Thoracic aorta (tissue), 2 donors: Measurements from ENCODE around the gene CDRT4. TPM values are rescaled to one million over a fixed set of nuclear protein-coding genes. Genes with fewer than 3 reads are reported as not detected.

ENCODE experiments used
- ATAC-seq: fragments of 150-250 bp; one replicate; pipeline ENCODE4 v1.8.0; 2017; ENCODE audit warnings: low read depth; ENCODE audit not compliant: insufficient number of reproducible peaks, low FRiP score
- DNase-seq: peaks from one replicate; pipeline ENCODE4 v3.0.0-alpha.2; 2020; ENCODE audit warnings: low spot score
- H3K27ac ChIP-seq, 2 donors: fragments of 200-600 bp; sonication (generic); 1 replicate in 1 of 2; 2 replicates in 1 of 2; pipeline ENCODE4 v1.5.1; 2016; ENCODE audit warnings: mild to moderate bottlenecking in 2 of 2, moderate library complexity in 2 of 2
- H3K27me3 ChIP-seq: fragments of 200-600 bp; sonication (generic); replicated peaks from 2 replicates; pipeline ENCODE4 v1.6.0; 2016; ENCODE audit warnings: mild to moderate bottlenecking; ENCODE audit not compliant: insufficient read depth
- H3K36me3 ChIP-seq: fragments of 200-600 bp; sonication (generic); one replicate; pipeline ENCODE4 v1.5.1; 2016
- H3K4me1 ChIP-seq, 2 donors: fragments of 200-600 bp; sonication (generic); 1 replicate in 1 of 2; 2 replicates in 1 of 2; pipeline versions ENCODE4 v1.5.1 to v1.6.0; 2016; ENCODE audit warnings: low read depth in 2 of 2, mild to moderate bottlenecking in 1 of 2; ENCODE audit not compliant: control insufficient read depth in 1 of 2
- H3K4me3 ChIP-seq: fragments of 200-600 bp; sonication (generic); 2 replicates; pipeline ENCODE4 v1.5.1; 2016; ENCODE audit warnings: mild to moderate bottlenecking
- H3K9me3 ChIP-seq: fragments of 200-600 bp; sonication (generic); 2 replicates; pipeline ENCODE4 v1.5.1; 2016
- CTCF ChIP-seq: fragments of 200-600 bp; sonication (generic); IDR thresholded peaks from one replicate; pipeline ENCODE4 v1.5.1; 2019; ENCODE audit warnings: antibody characterized with exemption
- total RNA-seq, 2 donors: library from RNA; depleted of rRNA; stranded (reverse); fragments of >200 nt; gene quantifications; one replicate each; pipeline versions ENCODE4 v1.1.0 to v1.2.3, GENCODE V29; 2016

CDRT4 gene
- total RNA-seq, 2 donors from 2014 or later: 13.5 to 22.2 TPM

GRCh38 chr17:15469260-15469659, 1.8 kb upstream of the CDRT4 start:
- DNase-seq (no peak), ATAC-seq (peak; percentile 21)
- peak overlapping the region; percentile 14 to 41 for H3K27ac ChIP-seq
- no peaks in the 10 kb centered on the region for H3K9me3 ChIP-seq
- H3K4me3 ChIP-seq: no peak overlapping the region
- no peaks in the 10 kb centered on the region for H3K27me3 ChIP-seq
- TF ChIP-seq CTCF: no peak
- no peaks in the 10 kb centered on the region for H3K36me3 ChIP-seq
- peaks cover 7 to 22% of the 10 kb centered on the region in 2 donors for H3K4me1 ChIP-seq

GRCh38 chr17:15468126-15468525, 705 bp upstream of the CDRT4 start:
- no peak for ATAC-seq
- no peaks in the 10 kb centered on the region for H3K36me3 ChIP-seq
- DNase-seq: no peak
- H3K4me1 ChIP-seq: peaks cover 16 to 33% of the 10 kb centered on the region in 2 donors
- no peaks in the 10 kb centered on the region for H3K9me3 ChIP-seq
- no peaks in the 10 kb centered on the region for H3K27me3 ChIP-seq
- H3K4me3 ChIP-seq: no peak overlapping the region
- peak overlapping the region in 1 of 2 donors; percentile 14 for H3K27ac ChIP-seq
- TF ChIP-seq CTCF: no peak

- Histone ChIP-seq H3K27ac (no peak overlapping the region), H3K36me3 (no peaks in the 10 kb centered on the region), H3K4me1 (peaks cover 21 to 42% of the 10 kb centered on the region in 2 donors), H3K9me3 (no peaks in the 10 kb centered on the region), H3K4me3 (no peak overlapping the region), H3K27me3 (no peaks in the 10 kb centered on the region)
- no peak for TF ChIP-seq CTCF
- ATAC-seq (no peak), DNase-seq (no peak)
Measured at GRCh38 chr17:15466131-15466530, 1.3 kb downstream of the CDRT4 start.

GRCh38 chr17:15465045-15465701, 2.2 kb downstream of the CDRT4 start:
- no peak overlapping the region for H3K4me3 ChIP-seq
- H3K9me3 ChIP-seq: no peaks in the 10 kb centered on the region
- DNase-seq (no peak), ATAC-seq (no peak)
- no peaks in the 10 kb centered on the region for H3K36me3 ChIP-seq
- H3K27me3 ChIP-seq: no peaks in the 10 kb centered on the region
- no peak overlapping the region for H3K27ac ChIP-seq
- no peak for TF ChIP-seq CTCF
- peaks cover 21 to 42% of the 10 kb centered on the region in 2 donors for H3K4me1 ChIP-seq

GRCh38 chr17:15464231-15464985, 3.0 kb downstream of the CDRT4 start:
- no peaks in the 10 kb centered on the region for H3K36me3 ChIP-seq
- H3K27me3 ChIP-seq: no peaks in the 10 kb centered on the region
- peak overlapping the region; percentile 65 to 66 for H3K27ac ChIP-seq
- H3K4me1 ChIP-seq: peaks cover 17 to 37% of the 10 kb centered on the region in 2 donors
- no peak for ATAC-seq
- H3K4me3 ChIP-seq: no peak overlapping the region
- DNase-seq: no peak
- no peak for TF ChIP-seq CTCF
- no peaks in the 10 kb centered on the region for H3K9me3 ChIP-seq
